Measurements from ENCODE around the gene P4HA2. TPM values are rescaled to one million over a fixed set of nuclear protein-coding genes. Genes with fewer than 3 reads are reported as not detected.

P4HA2 gene
- total RNA-seq, 2 donors from 2014 or later, result 15.1 to 19.6 TPM

DNA sequence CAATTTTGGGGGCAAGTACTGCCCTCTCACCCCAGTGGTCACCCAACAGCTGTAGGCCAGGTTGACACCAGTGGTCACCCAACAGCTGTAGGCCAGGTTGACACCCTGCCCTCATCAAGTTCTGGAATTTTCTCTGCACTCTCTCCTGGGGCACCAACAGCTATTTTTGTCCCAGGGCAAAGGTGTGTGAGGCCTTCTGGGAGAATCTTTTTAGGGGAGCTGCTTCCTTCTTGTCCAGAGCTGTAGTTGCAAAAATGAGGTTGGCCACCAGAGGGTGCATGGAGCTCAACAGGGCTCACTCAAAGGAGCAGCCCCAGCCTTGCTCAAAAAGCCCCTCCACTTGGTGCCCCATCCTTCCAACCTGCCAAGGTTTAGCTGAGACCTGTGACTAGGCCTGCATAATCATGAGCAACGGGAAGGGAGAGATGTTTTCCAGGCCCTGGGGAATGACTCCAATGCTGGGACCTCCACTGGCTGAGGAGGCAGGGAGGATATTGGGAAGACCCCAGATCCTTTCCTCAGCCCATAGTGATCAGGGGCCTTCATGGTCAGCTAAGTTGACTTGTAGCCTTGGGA lies 10.6 kb upstream of the P4HA2 start:
- no peaks in the 10 kb centered on the region for H3K27me3 ChIP-seq (ENCODE audit: control insufficient read depth, insufficient read depth, low read length, poor library complexity, severe bottlenecking)
- H3K36me3 ChIP-seq (ENCODE audit: control insufficient read depth, insufficient read depth, low read length), result no peaks in the 10 kb centered on the region
- Mint-ChIP-seq H3K27ac (no peak overlapping the region), H3K4me1 (no peaks in the 10 kb centered on the region), H3K9me3 (peaks cover 4% of the 10 kb centered on the region), H3K36me3 (ENCODE audit: low read depth) (no peaks in the 10 kb centered on the region), H3K4me3 (no peak overlapping the region), H3K27me3 (ENCODE audit: insufficient read depth) (peaks cover 3% of the 10 kb centered on the region)
- H3K27ac ChIP-seq (ENCODE audit: low read depth, low read length), result no peak overlapping the region
- peak; percentile 95 for DNase-seq
- 33 to 50% methylated on average over 1 of the region's 1 CpG for WGBS, 2 experiments (ENCODE audit: insufficient coverage in 1 of 2, insufficient read length in 1 of 2)
- H3K4me1 ChIP-seq (ENCODE audit: control insufficient read depth, insufficient read depth, low read length), result no peaks in the 10 kb centered on the region
- TF ChIP-seq, protein P1, sequence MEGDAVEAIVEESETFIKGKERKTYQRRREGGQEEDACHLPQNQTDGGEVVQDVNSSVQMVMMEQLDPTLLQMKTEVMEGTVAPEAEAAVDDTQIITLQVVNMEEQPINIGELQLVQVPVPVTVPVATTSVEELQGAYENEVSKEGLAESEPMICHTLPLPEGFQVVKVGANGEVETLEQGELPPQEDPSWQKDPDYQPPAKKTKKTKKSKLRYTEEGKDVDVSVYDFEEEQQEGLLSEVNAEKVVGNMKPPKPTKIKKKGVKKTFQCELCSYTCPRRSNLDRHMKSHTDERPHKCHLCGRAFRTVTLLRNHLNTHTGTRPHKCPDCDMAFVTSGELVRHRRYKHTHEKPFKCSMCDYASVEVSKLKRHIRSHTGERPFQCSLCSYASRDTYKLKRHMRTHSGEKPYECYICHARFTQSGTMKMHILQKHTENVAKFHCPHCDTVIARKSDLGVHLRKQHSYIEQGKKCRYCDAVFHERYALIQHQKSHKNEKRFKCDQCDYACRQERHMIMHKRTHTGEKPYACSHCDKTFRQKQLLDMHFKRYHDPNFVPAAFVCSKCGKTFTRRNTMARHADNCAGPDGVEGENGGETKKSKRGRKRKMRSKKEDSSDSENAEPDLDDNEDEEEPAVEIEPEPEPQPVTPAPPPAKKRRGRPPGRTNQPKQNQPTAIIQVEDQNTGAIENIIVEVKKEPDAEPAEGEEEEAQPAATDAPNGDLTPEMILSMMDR (conservative IDR thresholded peaks at IDR 0.05), result peak; percentile 82
- H3K4me3 ChIP-seq (ENCODE audit: low read length), result no peak overlapping the region
- H3K9me3 ChIP-seq (ENCODE audit: control insufficient read depth, low read length), result no peaks in the 10 kb centered on the region
- no peak overlapping the region for H3K9ac ChIP-seq (ENCODE audit: extremely low read depth, low read length, poor library complexity, severe bottlenecking)

DNA sequence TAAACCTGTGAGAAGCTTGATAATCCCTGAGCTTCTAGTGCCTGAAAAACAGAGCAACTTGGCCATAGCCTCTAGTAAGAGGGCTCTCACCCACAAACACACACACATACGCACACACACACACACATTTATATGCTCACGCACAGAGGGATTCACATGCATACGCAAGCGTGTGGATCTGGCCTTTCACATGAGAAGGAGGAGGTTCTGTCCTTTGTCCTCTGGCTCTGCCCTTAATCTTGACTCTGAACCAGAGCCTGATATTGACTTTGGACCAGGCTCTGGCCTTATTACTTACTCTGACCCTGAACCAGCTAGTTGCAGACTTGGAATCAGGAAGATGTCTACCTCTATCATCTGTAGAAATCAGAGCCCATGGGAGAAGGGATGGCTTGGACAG lies 10.0 kb upstream of the P4HA2 start:
- Histone ChIP-seq H3K4me3 (ENCODE audit: low read length) (no peak overlapping the region), H3K9ac (ENCODE audit: extremely low read depth, low read length, poor library complexity, severe bottlenecking) (no peak overlapping the region), H3K27me3 (ENCODE audit: control insufficient read depth, insufficient read depth, low read length, poor library complexity, severe bottlenecking) (peaks cover 3% of the 10 kb centered on the region), H3K36me3 (ENCODE audit: control insufficient read depth, insufficient read depth, low read length) (no peaks in the 10 kb centered on the region), H3K4me1 (ENCODE audit: control insufficient read depth, insufficient read depth, low read length) (no peaks in the 10 kb centered on the region), H3K9me3 (ENCODE audit: control insufficient read depth, low read length) (no peaks in the 10 kb centered on the region), H3K27ac (ENCODE audit: low read depth, low read length) (no peak overlapping the region)
- Mint-ChIP-seq H3K27ac (no peak overlapping the region), H3K9me3 (no peaks in the 10 kb centered on the region), H3K4me1 (no peaks in the 10 kb centered on the region), H3K27me3 (ENCODE audit: insufficient read depth) (peaks cover 1% of the 10 kb centered on the region), H3K36me3 (ENCODE audit: low read depth) (no peaks in the 10 kb centered on the region), H3K4me3 (no peak overlapping the region)
- 91 to 100% methylated on average over 3 to 4 of the region's 4 CpGs for WGBS, 2 experiments (ENCODE audit: insufficient coverage in 1 of 2, insufficient read length in 1 of 2)
- TF ChIP-seq, protein P1 (conservative IDR thresholded peaks at IDR 0.05), result no peak
- no peak for DNase-seq

DNA sequence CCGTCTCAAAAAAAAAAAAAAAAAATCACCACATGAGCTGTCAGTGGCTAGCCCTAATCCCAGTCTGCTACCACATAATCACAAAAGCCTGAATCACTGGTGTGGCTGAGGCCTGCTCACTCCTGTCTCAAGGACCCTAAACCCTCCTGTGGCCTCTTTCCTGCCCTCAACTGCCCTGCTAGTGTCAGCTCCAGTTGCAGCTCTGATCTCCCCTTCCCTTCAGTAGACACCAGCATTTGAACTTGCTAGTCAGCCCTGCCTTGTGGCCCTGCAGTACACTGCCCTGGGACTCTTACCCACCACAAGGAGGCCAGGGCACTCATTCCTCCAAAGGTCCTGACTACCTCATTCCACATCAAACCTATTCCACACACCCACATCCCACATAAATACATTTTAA lies 9.5 kb upstream of the P4HA2 start:
- Histone ChIP-seq H3K27ac (ENCODE audit: low read depth, low read length) (no peak overlapping the region), H3K36me3 (ENCODE audit: control insufficient read depth, insufficient read depth, low read length) (no peaks in the 10 kb centered on the region), H3K4me1 (ENCODE audit: control insufficient read depth, insufficient read depth, low read length) (no peaks in the 10 kb centered on the region), H3K4me3 (ENCODE audit: low read length) (no peak overlapping the region), H3K9ac (ENCODE audit: extremely low read depth, low read length, poor library complexity, severe bottlenecking) (no peak overlapping the region), H3K27me3 (ENCODE audit: control insufficient read depth, insufficient read depth, low read length, poor library complexity, severe bottlenecking) (peaks cover 7% of the 10 kb centered on the region), H3K9me3 (ENCODE audit: control insufficient read depth, low read length) (no peaks in the 10 kb centered on the region)
- Mint-ChIP-seq H3K9me3 (no peaks in the 10 kb centered on the region), H3K36me3 (ENCODE audit: low read depth) (no peaks in the 10 kb centered on the region), H3K27me3 (ENCODE audit: insufficient read depth) (peaks cover 4% of the 10 kb centered on the region), H3K27ac (no peak overlapping the region), H3K4me1 (no peaks in the 10 kb centered on the region), H3K4me3 (no peak overlapping the region)
- 100% methylated on average over 1 of the region's 1 CpG for WGBS, 2 experiments (ENCODE audit: insufficient coverage in 1 of 2, insufficient read length in 1 of 2)
- DNase-seq, result peak; percentile 50
- TF ChIP-seq, protein P1 (conservative IDR thresholded peaks at IDR 0.05), result peak; percentile 54

Data from endodermal cell (in vitro differentiated cells).